EH (cell line): ENCODE measurements around the gene AQP3.
"Not testable (repeated sequence)": the region's sequence is repeated elsewhere in the genome, so short reads cannot be mapped to it uniquely, and the experiment has no call there.

Experiments used
- DNase-seq: peaks from one replicate; pipeline ENCODE4 v3.0.0-alpha.2; 2015; ENCODE audit warnings: low read depth

AQP3 gene

GRCh38 chr9:33414889-33415500 lies 32.4 kb downstream of the AQP3 start:
- no peak for DNase-seq

DNA sequence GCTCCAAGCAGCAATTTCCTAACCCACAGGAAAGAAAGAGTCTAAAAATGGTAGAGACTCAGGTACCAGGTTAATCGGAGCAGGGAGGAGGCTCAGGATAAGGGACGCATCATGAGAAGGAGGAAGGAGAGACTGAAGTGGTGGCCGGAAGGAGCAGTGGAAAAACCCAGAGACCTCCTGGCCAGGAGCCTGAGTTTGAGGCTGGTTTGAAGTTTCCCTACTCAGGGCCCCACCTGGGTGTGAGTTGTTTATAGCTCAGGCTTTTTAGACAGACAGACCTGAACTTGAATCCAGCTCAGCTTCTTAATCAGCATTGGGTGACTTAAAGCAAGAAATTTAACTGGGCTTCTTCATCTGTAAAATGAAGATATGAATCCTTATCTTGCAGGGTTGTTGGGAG lies 33.1 kb downstream of the AQP3 start:
- no peak for DNase-seq

- no peak for DNase-seq
Measured at GRCh38 chr9:33408087-33408486, 39.3 kb downstream of the AQP3 start.

GRCh38 chr9:33407061-33407460 lies 40.3 kb downstream of the AQP3 start:
- no peak for DNase-seq

DNA sequence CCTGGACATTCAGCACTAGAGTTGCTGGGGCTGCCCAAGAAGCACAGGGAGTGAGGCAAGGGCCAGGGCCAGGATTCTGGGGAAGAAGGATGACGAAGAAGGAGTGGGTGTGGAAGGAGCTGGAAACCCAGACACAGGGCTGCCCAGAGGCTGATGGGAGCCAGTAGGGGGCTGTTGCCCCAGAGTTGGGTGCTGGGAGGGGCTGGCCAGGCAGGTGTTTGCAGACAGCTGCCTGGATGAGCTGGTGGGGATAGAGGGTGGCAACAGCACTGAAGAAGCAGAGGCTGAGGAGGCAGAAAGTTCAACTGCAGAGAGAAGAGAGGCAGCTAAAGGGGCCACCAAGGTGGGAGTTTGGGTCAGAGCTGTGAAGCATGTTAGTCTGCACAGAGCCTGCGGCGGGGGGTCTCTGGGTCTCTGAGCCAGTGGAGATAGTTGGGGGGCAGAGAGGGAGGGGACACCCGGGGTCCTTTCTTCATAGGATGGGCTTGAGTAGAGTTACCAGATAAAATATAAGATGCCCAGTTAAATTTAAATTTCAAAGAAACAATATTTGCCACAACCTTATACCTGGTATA lies 42.5 kb downstream of the AQP3 start:
- DNase-seq = no peak

DNA sequence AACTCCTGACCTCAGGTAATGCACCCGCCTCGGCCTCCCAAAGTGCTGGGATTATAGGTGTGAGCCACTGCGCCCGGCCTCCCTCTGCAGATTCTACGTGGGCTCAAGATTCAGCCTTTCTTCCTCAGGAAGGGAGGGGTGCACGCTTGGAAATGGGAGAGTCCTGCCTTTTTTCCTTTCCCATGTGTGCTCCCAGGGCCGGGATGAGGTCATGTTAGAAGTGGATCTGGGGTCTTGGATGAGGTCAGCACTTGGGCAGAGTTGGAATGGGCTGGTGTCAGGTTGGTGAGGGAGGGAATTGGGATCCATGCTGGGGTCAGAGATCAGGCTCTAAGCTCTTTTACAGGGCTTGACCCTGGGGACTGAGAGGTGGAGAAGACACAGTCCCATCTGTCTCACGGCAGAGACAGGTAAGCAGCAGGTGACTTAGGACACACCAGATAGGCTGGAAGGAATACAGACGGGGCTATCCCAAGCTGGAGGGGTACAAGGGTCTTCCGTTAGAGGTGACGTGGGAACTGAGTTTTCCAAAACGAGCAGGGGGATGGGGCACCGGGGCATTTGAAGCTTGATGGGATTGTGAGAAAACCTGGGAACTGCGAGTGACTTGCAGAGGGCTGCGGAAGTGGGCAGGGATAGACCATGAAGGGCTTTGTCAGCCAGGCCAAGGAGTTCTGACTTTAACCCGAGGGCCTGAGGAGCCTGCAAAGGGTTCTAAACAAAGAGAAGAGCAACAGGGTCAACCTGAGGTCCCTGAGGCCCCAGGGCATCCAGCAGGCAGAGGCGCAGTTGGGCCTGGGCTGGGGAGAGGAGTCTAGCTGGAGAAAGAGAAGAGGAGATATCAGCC lies 43.2 kb downstream of the AQP3 start:
- no peak for DNase-seq

- not testable (repeated sequence) for DNase-seq
Measured at GRCh38 chr9:33402371-33402770, 45.0 kb downstream of the AQP3 start, which contains the start of gene AQP7. Gene AQP7, minus strand, starts transcription at chr9:33402568. Its CDS starts 1,306 bp downstream, at chr9:33401262.

DNA sequence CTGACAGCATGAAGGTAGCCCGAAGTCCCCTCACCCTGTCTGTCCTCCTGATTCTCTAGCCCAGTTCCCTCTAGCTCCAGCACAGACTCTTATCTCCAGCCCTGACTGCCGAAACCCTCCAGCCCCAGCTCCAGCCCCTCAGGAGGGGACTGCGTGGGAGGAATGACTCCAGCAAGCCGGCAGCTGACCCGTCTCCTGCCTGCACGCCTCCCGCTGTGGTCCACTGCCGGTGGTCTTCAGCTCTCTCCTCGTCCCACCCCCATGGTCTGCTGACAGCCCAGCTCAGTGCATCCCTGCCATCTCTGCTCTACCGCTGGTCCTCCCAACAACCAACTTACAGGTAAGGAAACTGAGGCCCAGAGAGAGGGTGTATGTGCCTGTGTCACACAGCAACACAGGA lies 45.6 kb downstream of the AQP3 start:
- not testable (repeated sequence) for DNase-seq

DNA sequence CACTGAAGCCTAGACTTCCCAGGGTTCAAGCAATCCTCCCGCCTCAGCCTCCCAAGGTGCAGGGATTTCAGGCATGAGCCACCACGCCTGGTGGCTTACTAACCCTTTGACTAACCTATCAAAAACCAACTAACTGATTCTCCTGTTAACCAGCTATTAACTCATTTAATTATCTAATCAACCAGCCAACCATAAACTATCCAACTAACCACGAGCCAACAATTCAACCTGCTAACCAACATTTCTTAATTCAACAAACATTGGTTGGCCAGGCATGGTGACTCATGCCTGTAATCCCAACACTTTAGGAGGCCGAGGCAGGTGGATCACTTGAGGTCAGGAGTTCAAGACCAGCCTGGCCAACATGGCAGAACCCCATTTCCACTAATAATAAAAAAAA lies 48.3 kb downstream of the AQP3 start:
- not testable (repeated sequence) for DNase-seq

DNA sequence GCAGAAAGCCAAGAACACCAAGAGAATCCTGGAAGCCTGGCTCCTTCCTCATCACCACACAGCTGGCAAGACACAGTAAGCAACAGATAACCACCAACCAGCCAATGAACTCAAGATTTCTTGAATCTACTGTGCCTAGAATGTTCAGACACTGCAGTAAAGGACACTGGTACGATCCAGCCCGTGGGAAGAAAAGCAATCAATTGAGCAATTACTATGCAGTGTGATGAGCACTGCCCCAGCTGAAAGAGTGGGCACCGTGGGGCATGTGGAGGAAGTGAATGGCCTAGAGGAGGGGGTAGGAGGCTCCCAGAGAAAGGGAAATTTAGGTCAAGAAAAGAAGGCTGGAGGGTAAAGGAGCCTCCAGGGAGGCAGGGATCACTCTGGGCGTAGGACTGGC lies 49.6 kb downstream of the AQP3 start:
- not testable (repeated sequence) for DNase-seq

DNA sequence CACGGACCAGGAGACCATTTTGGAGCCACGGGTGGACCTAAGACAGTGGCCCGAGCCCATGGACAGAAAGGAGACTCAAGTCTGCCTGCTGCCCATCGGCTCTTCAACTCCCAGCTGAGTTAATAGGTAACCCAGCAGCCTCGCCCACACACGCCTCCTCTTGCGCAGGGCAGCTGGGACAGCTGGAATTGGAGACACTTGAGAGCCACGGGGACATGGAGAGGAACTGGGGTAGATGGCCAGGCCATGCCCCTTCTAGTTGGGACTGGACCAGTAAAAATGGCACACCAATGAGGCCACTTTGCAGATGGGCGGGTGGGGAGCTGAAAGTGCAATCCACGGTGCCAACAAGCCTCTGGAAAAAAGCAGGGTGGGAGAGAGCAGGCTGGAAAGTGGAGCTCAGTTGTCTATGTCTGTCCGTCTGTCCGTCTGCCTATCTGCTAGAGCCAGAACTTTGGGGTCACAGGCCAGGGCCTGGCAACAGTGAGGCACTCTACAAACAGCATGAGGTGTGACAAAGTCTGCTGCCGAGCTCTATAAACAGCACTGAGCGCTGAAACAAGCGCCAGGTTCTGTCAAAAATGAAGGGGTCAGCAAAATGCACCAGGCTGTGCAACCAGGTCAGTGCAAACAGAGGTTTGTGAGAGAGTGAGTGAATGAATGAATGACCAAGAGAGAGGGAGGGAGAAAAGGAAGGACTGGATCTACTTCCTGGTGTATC lies 52.1 kb downstream of the AQP3 start:
- not testable (repeated sequence) for DNase-seq

GRCh38 chr9:33393986-33394385 lies 53.4 kb downstream of the AQP3 start:
- not testable (repeated sequence) for DNase-seq

GRCh38 chr9:33393581-33393980 lies 53.8 kb downstream of the AQP3 start:
- no peak for DNase-seq

GRCh38 chr9:33392591-33393021 lies 54.8 kb downstream of the AQP3 start:
- not testable (repeated sequence) for DNase-seq
